IPS-20b (cell line): ENCODE measurements around the gene ATP6V1B1.

Source experiments
- H3K27ac ChIP-seq: one replicate; pipeline ENCODE4 v1.5.1; 2013; ENCODE audit warnings: low read length
- H3K27me3 ChIP-seq: 2 replicates; pipeline ENCODE4 v1.6.1; 2013; ENCODE audit warnings: mild to moderate bottlenecking, low read length, inconsistent platforms; ENCODE audit not compliant: insufficient read depth
- H3K36me3 ChIP-seq: 2 replicates; pipeline ENCODE4 v1.6.1; 2013; ENCODE audit warnings: low read depth, mild to moderate bottlenecking, inconsistent platforms, low read length, moderate library complexity; ENCODE audit not compliant: insufficient read depth
- H3K4me1 ChIP-seq: 2 replicates; pipeline ENCODE4 v1.6.1; 2013; ENCODE audit warnings: mild to moderate bottlenecking, control low read depth, inconsistent platforms, low read length, moderate library complexity; ENCODE audit not compliant: insufficient read depth
- H3K4me3 ChIP-seq: 2 replicates; pipeline ENCODE4 v1.5.1; 2013; ENCODE audit warnings: mild to moderate bottlenecking, low read length, inconsistent platforms
- H3K9ac ChIP-seq: 2 replicates; pipeline ENCODE4 v1.6.1; 2013; ENCODE audit warnings: low read depth, mild to moderate bottlenecking, inconsistent platforms, low read length, moderate library complexity
- H3K9me3 ChIP-seq: 2 replicates; pipeline ENCODE4 v1.6.1; 2013; ENCODE audit warnings: mild to moderate bottlenecking, low read depth, low read length, inconsistent platforms; ENCODE audit not compliant: insufficient read depth

ATP6V1B1 gene

DNA sequence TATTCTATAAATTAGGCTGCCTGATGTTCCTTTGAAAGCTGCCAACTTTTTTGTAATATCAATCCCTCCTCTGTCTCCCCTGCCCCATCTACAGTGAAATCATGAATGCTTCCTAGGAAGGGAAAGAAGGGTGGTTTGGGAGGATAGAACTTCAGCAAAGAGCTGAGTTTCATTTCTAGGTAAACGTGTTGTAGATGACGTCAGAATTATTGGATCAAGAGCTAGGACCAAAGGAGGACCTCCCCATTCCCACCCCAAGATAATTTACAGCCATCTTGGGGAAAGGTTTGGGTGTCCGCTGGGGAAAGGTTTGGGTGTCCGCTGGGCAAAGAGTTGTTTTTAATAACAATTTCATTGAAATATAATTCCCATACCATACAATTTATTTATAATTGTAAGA, 31.5 kb downstream of the ATP6V1B1 start:
- no peaks in the 10 kb centered on the region for H3K36me3 ChIP-seq
- H3K4me3 ChIP-seq, result no peak overlapping the region
- no peak overlapping the region for H3K9ac ChIP-seq
- peaks cover 80% of the 10 kb centered on the region for H3K27me3 ChIP-seq
- no peaks in the 10 kb centered on the region for H3K9me3 ChIP-seq
- peaks cover 3% of the 10 kb centered on the region; the same call in 1 of the 2 replicates for H3K4me1 ChIP-seq
- no peak overlapping the region for H3K27ac ChIP-seq

DNA sequence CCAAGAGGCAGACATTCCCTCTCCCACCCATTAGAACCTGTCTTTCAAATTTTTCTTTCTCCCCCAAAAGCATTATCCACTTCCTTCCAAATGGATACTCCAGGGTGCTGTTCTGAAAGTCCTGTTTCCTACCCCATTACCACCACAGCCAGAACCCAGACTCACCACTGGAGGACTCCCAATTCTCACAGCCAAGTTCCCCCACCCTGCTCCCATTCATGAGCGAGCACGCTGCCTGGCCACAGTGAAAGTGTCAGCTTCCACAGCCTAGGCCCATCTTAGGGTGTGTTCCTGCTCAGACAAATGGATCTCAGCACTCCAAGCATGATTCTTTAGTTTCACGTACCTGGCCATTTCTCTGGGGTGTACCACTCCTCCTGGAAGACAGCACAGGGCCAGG, 38.9 kb downstream of the ATP6V1B1 start:
- H3K27ac ChIP-seq, result no peak overlapping the region
- no peaks in the 10 kb centered on the region for H3K9me3 ChIP-seq
- H3K36me3 ChIP-seq, result no peaks in the 10 kb centered on the region
- H3K4me1 ChIP-seq, result no peaks in the 10 kb centered on the region
- H3K9ac ChIP-seq, result no peak overlapping the region
- no peak overlapping the region for H3K4me3 ChIP-seq
- H3K27me3 ChIP-seq, result peaks cover 55% of the 10 kb centered on the region

DNA sequence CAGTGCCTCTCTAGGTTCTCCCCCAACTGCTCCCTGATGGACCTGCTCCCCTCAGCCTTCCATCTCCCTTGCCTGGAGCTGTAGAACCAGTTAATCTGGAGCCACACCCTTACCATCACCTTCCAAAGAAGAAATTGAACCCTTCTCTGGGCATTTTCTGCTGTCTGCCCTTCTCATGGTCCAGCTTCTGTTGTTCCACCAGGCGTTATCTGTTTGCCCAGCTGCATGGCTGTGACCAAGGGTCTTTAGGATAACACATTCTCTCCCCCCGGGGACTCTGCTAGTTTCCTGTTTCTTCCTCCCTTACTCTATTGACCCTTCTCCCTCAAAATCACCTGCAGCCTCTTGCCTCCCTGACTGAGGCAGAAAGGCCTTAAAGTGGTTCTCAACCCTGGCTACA, 39.5 kb downstream of the ATP6V1B1 start:
- H3K27me3 ChIP-seq, result peaks cover 57% of the 10 kb centered on the region
- H3K36me3 ChIP-seq, result no peaks in the 10 kb centered on the region
- no peak overlapping the region for H3K9ac ChIP-seq
- no peak overlapping the region for H3K27ac ChIP-seq
- H3K4me1 ChIP-seq, result no peaks in the 10 kb centered on the region
- H3K4me3 ChIP-seq, result no peak overlapping the region
- H3K9me3 ChIP-seq, result no peaks in the 10 kb centered on the region

DNA sequence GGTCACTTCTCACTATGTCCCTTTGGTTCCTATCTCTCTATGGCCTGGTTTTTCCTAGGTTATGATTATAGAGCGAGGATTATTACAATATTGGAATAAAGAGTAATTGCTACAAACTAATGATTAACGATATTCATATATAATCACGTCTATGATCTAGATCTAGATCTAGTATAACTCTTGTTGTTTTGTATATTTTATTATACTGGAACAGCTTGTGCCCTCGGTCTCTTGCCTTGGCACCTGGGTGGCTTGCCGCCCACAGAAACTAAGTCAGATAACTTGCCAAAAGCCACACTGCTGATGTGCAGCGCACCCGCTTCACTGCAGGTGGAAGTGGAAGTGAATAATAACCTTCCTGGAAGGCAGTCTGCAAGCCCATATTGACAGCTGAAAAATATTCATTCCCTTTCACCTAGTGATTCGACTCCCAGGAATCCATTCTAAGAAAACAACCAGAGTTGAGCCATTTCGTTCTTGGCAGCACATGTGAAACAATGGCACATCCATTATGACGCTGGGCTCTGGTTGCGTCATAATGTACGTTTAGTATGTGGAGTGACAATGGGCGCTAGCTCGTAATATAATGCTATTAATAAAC, 42.0 kb downstream of the ATP6V1B1 start:
- H3K4me1 ChIP-seq, result no peaks in the 10 kb centered on the region
- H3K9ac ChIP-seq, result no peak overlapping the region
- peaks cover 47% of the 10 kb centered on the region for H3K27me3 ChIP-seq
- no peaks in the 10 kb centered on the region for H3K36me3 ChIP-seq
- peak overlapping the region; percentile 88 for H3K4me3 ChIP-seq
- H3K9me3 ChIP-seq, result no peaks in the 10 kb centered on the region
- no peak overlapping the region for H3K27ac ChIP-seq

DNA sequence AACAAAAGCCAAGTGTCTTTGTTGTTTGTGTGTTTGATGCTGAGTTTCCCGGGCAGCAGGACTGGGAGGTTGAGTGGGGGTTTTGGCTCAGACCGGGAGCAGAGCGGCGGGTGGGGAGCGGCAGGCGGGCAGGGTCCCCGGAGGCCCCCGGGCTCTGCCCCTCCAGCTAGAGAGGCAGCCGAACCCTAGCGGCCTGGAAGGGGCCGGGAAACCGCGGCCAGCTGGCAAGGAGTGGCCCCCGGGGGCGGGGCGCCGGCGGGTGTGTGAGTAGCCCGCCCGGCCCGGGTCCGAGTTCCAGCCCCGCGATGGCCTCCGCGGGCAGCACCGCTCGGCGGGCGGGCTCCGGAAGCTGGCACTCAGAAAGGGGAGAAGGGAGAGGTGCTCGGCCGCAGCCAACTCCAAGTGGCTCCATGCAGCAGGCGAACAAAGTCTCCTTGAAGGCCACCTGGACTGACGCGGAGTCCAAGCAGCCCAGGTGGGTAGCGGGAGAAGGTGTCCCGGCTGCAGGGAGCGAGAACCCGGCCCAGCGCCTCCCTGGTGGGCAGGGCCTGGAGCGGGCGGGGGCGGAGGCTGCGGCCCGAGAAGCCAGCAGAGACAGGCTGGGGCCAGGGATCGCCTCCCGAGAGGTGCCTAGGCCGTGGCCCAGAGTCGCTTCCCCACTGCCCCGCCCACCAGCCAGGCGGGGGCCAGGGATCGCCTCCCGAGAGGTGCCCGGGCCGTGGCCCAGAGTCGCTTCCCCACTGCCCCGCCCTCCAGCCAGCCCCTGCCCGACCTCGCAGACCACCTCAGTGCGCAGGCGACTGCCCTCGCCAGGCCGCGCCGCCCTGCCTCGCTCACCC, 42.9 kb downstream of the ATP6V1B1 start, which contains the start of gene ANKRD53:
ANKRD53 (plus strand) TSS at position 290 of the 839 bp plus-strand sequence; CDS start at position 306, 16 bp downstream.
- Histone ChIP-seq H3K27me3 (peaks cover 44% of the 10 kb centered on the region), H3K36me3 (no peaks in the 10 kb centered on the region), H3K27ac (no peak within 1 kb of the TSS), H3K4me1 (no peaks in the 10 kb centered on the region), H3K9me3 (no peaks in the 10 kb centered on the region), H3K4me3 (peak within 1 kb of the TSS; percentile 88), H3K9ac (peak within 1 kb of the TSS; percentile 8; the same call in 1 of the 2 replicates)

DNA sequence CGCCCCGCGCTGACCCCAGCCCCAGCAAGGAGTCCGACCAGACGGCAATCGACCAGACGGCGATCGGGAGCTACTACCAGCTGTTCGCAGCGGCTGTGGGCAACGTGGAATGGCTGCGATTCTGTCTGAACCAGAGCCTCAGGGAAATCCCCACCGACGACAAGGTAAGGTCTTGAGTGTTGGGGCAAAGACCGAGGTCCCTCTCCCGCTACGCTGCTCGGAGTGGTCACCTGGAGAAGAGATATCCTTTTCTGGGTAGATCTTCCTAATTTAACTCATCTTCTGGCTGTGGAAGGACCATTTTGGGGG, 43.4 kb downstream of the ATP6V1B1 start:
- Histone ChIP-seq H3K4me3 (peak overlapping the region; percentile 71), H3K27me3 (peaks cover 42% of the 10 kb centered on the region), H3K27ac (no peak overlapping the region), H3K9me3 (no peaks in the 10 kb centered on the region), H3K36me3 (no peaks in the 10 kb centered on the region), H3K4me1 (no peaks in the 10 kb centered on the region), H3K9ac (peak overlapping the region; percentile 8; the same call in 1 of the 2 replicates)

DNA sequence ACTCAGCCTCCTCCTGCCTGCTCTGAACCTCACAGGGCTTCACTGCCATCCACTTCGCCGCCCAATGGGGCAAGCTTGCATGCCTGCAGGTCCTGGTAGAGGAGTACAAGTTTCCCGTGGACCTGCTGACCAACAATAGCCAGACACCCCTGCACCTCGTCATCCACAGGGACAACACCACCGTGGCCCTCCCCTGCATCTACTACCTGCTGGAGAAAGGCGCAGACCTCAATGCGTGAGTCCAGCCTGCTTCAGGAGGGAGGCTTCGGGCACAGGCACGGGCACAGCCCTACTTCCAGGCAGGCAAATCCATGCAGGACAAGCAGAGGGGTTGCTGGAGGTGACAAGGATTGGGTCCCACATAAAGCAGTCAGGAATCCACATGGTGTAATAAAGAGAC, 43.9 kb downstream of the ATP6V1B1 start:
- H3K4me3 ChIP-seq, result 0 out of 2 replicates have a peak overlapping the region, but pooled peaks have one; percentile 71
- no peak overlapping the region for H3K9ac ChIP-seq
- no peaks in the 10 kb centered on the region for H3K9me3 ChIP-seq

DNA sequence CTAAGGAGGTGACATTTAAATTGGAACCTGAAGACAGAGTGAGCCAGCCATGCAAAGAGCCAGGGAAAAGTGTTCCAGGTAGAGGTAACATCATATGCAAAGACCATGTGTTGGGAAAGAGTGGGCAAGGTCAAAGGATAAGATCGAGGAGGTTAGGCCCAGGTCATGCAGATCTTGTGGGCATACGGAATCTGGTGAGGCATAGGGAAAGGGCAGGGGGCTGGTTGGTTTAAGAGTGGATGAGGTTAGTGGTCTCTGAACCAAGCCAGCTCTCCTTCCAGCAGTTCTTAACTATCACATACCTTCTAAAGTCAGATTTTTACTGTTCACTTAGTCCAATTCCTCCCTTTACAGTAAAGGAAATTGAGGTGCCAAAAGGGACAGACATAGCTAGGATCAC, 45.7 kb downstream of the ATP6V1B1 start:
- no peaks in the 10 kb centered on the region for H3K36me3 ChIP-seq
- H3K27me3 ChIP-seq, result peaks cover 35% of the 10 kb centered on the region
- no peak overlapping the region for H3K4me3 ChIP-seq
- no peaks in the 10 kb centered on the region for H3K4me1 ChIP-seq
- H3K9me3 ChIP-seq, result no peaks in the 10 kb centered on the region
- H3K27ac ChIP-seq, result no peak overlapping the region
- no peak overlapping the region for H3K9ac ChIP-seq

More for the DNA sequence above, 43.9 kb downstream of the ATP6V1B1 start:
- Histone ChIP-seq H3K4me1 (no peaks in the 10 kb centered on the region), H3K27me3 (peaks cover 40% of the 10 kb centered on the region), H3K27ac (no peak overlapping the region), H3K36me3 (no peaks in the 10 kb centered on the region)

DNA sequence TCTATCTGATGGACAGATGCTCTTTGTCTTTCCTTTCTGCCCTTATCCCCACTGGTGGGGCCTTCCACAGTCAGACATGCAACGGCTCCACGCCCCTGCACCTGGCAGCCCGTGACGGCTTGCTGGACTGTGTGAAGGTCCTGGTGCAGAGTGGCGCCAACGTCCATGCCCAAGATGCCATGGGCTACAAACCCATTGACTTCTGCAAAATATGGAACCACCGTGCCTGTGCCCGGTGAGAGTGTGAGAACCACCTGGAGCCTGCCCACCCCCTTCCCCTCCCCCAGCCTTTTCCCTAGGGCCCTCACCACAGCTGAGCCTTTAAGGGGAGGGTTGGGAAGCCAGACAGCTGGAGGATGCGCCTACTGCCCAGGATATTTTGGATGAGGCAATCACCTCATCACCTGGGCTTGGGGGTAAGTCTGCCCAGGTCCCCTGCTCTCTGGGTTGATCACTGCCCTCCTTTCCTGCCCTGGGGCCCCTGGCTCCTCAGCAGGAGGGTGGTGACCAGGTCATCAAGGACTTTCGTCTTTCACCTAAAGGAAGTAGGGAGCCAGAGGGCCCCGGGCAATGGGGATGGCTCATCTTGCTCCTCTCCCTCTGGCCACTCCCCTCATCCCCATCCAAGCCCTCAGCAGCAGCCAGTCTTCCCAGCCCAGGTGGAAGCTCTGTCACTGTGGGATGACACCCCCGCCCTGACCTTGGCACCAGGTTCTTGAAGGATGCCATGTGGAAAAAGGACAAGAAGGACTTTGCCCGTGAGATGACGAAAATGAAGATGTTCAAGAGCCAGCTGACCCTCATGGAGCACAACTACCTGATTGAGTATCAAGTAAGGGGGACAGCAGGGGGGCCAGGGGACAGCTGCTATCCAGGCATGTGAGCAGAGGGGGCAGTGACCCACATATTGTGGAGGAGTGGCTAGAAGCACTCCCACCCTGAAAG, 46.4 kb downstream of the ATP6V1B1 start:
- peaks cover 35% of the 10 kb centered on the region for H3K27me3 ChIP-seq
- peaks cover under 1% of the 10 kb centered on the region; the same call in 1 of the 2 replicates for H3K36me3 ChIP-seq
- H3K27ac ChIP-seq, result no peak overlapping the region
- no peaks in the 10 kb centered on the region for H3K9me3 ChIP-seq
- no peak overlapping the region for H3K9ac ChIP-seq
- no peaks in the 10 kb centered on the region for H3K4me1 ChIP-seq
- no peak overlapping the region for H3K4me3 ChIP-seq

DNA sequence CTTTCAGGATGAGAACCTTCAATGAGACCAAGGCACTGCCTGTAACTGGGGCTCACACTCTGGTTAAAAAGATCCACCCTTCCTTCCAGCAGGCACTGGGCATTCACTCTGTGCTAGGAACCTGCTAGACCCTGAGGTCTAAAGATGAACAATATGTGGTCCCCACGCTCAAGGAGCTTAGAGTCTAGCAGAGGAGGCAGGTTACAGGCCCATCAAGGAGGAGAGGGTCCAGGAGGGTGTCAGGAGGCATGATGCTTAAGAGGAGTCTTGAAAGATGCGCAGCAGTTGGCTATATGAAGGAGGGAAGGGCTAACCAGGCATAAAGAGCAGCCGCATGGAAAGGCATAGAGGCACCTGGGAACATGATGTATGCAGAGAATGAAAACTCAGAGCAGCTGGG, 47.3 kb downstream of the ATP6V1B1 start:
- H3K9me3 ChIP-seq, result no peaks in the 10 kb centered on the region
- H3K4me3 ChIP-seq, result no peak overlapping the region
- H3K36me3 ChIP-seq, result peaks cover 9% of the 10 kb centered on the region; the same call in 1 of the 2 replicates
- H3K27me3 ChIP-seq, result peaks cover 28% of the 10 kb centered on the region
- no peaks in the 10 kb centered on the region for H3K4me1 ChIP-seq
- H3K9ac ChIP-seq, result no peak overlapping the region
- H3K27ac ChIP-seq, result no peak overlapping the region

DNA sequence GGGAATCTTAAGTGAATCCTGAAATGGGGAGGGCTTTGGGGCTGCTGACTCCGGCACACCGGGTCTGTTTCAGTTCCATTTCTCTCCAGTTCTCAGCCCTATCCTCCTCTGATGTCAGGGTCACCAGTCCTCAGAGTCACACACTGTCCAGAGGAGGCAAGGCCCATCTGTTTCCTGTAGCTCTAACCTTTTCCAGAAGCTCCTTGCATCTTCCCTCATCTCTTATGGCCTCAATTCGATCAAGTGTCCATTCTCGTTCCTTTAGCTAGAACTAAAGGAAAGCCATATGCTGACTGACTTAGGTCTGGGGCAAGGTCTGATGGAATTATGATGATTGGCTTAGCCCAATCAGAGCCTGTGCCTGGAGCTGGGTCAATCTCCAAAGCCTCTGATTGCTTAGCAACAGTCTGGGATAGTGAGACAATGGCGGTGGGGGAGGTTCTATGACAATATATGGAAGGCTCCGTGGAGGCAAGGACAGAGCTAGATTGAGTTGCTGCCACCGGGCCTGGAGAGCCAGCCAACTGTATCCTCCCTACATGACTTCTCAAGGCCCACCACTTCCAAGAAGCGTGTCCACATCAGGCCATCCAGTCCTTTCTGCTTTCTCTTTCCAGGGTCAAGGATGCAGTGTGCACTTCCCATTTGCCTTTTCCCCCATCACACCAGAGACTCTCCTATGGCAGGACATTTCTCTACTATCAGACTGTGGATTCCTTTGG, 48.0 kb downstream of the ATP6V1B1 start:
- H3K4me1 ChIP-seq, result no peaks in the 10 kb centered on the region
- no peak overlapping the region for H3K9ac ChIP-seq
- H3K27me3 ChIP-seq, result peaks cover 22% of the 10 kb centered on the region
- peaks cover 16% of the 10 kb centered on the region for H3K36me3 ChIP-seq
- H3K27ac ChIP-seq, result no peak overlapping the region
- H3K9me3 ChIP-seq, result no peaks in the 10 kb centered on the region
- no peak overlapping the region for H3K4me3 ChIP-seq
